ENCODE data around the gene M1AP. TPM values are rescaled to one million over a fixed set of nuclear protein-coding genes. Genes with fewer than 3 reads are reported as not detected.

M1AP gene
- total and polyA plus RNA-seq, 2 of the 8 experiments (the other 6 are each of a cell fraction or from before 2014, with no cell fraction given): 4.8 TPM

- Histone ChIP-seq H2BK120ac (replicated peaks; ENCODE audit: low read depth, low read length) (no peak overlapping the region), H3K4me2 (ENCODE audit: insufficient read depth in 1 of 2, low read depth in 2 of 2, low read length in 2 of 2) (no peak overlapping the region), H3K36me3 (ENCODE audit: control insufficient read depth in 2 of 4, insufficient read depth in 4 of 4, low read length in 3 of 4) (no peaks in the 10 kb centered on the region), H3K9ac (replicated peaks in 1 of 4; ENCODE audit: extremely low read depth in 1 of 4, low read depth in 3 of 4, low read length in 3 of 4) (no peak overlapping the region), H3K23me2 (ENCODE audit: low read depth, low read length) (peaks cover 2% of the 10 kb centered on the region; the same call in 1 of the 2 replicates), H3K9me3 (ENCODE audit: insufficient read depth in 2 of 2, low read depth in 1 of 2, low read length in 1 of 2) (0 out of 4 replicates have a peak, but pooled peaks cover 0 to 2% of the 10 kb centered on the region in 2 experiments), H2BK5ac (ENCODE audit: low read depth, low read length) (no peak overlapping the region), H3K4me3 (ENCODE audit: extremely low read depth in 1 of 4, insufficient read depth in 2 of 4, low read depth in 3 of 4, low read length in 4 of 4) (no peak overlapping the region), H3K27ac (ENCODE audit: low read depth, low read length) (no peak overlapping the region), H4K5ac (ENCODE audit: insufficient read length, low read depth, low read length) (no peak overlapping the region), H3K14ac (ENCODE audit: insufficient read length) (no peak overlapping the region), H3K27me3 (replicated peaks in 1 of 4; ENCODE audit: control insufficient read depth in 3 of 4, extremely low read depth in 1 of 4, insufficient read depth in 3 of 4, low read length in 3 of 4) (peaks cover 0 to 2% (median 0%) of the 10 kb centered on the region in 4 experiments; a peak in 2 of 7 replicates), H4K20me1 (replicated peaks in 1 of 2; ENCODE audit: control insufficient read depth in 1 of 2, insufficient read depth in 2 of 2, low read length in 2 of 2) (no peaks in the 10 kb centered on the region), H3K79me2 (ENCODE audit: control insufficient read depth in 1 of 2, insufficient read depth in 2 of 2, low read length in 2 of 2) (no peaks in the 10 kb centered on the region), H2BK15ac (ENCODE audit: low read length) (no peak overlapping the region), H4K91ac (replicated peaks; ENCODE audit: insufficient read length, low read length) (no peak overlapping the region), H4K8ac (ENCODE audit: extremely low read depth, insufficient read depth, low read length) (no peak overlapping the region), H3K4ac (replicated peaks; ENCODE audit: insufficient read length, low read depth, low read length) (no peak overlapping the region), H3K79me1 (ENCODE audit: low read depth, low read length) (no peaks in the 10 kb centered on the region), H3K23ac (ENCODE audit: insufficient read length) (no peak overlapping the region), H2BK20ac (ENCODE audit: low read length) (no peak overlapping the region), H2BK12ac (ENCODE audit: low read depth, low read length) (no peak overlapping the region), H3K18ac (ENCODE audit: extremely low read depth, low read length) (no peak overlapping the region), H3K4me1 (replicated peaks in 1 of 4; ENCODE audit: control insufficient read depth in 3 of 4, insufficient read depth in 4 of 4, low read length in 3 of 4) (no peaks in the 10 kb centered on the region), H3K56ac (replicated peaks; ENCODE audit: insufficient read length, low read depth, low read length) (no peak overlapping the region), H2AK5ac (ENCODE audit: low read depth, low read length) (no peak overlapping the region), H2AFZ (ENCODE audit: low read length) (no peak overlapping the region)
- DNase-seq (ENCODE audit: low read depth in 1 of 2, low spot score in 2 of 2) (no peak), FAIRE-seq (no peak)
- WGBS, 2 experiments (ENCODE audit: extremely low coverage in 1 of 2, insufficient coverage in 1 of 2, insufficient read length in 1 of 2, insufficient replicate concordance in 2 of 2, low coverage in 1 of 2, low lambda C conversion rate in 2 of 2, missing lambda C conversion rate in 1 of 2): 88% methylated on average over 5 of the region's 5 CpGs; no CpG with 5 or more reads in 1 of the 2 experiments
- CTCF ChIA-PET (ENCODE audit: partially characterized antibody): interaction anchor here (0.6 kb wide), 2 partner anchors 76 to 145 kb away, joined by 3 read pairs; no protein-coding TSS in a partner anchor
- POLR2A ChIA-PET (ENCODE audit: partially characterized antibody): interaction anchor here (0.8 kb wide), 1 partner anchor 11 kb away, joined by 3 read pairs; no protein-coding TSS in a partner anchor
- TF ChIP-seq CEBPB (IDR thresholded peaks at IDR 0.05; ENCODE audit: low read depth, low read length): no peak
- TF ChIP-seq POLR2A (IDR thresholded peaks at IDR 0.05; ENCODE audit: control extremely low read depth in 1 of 2, low read depth in 2 of 2, low read length in 2 of 2): no peak
- no peak for TF ChIP-seq JUN (IDR thresholded peaks at IDR 0.05; ENCODE audit: low read depth, low read length)
- no peak for TF ChIP-seq SP2 (IDR thresholded peaks at IDR 0.05; ENCODE audit: low read length)
- no peak for TF ChIP-seq SP4 (IDR thresholded peaks at IDR 0.05; ENCODE audit: low read length)
- no peak for TF ChIP-seq E2F6 (IDR thresholded peaks at IDR 0.05)
- no peak for TF ChIP-seq TAF1 (IDR thresholded peaks at IDR 0.05; ENCODE audit: low read depth, low read length)
- TF ChIP-seq MAX (IDR thresholded peaks at IDR 0.05): no peak
- no peak for TF ChIP-seq EZH2 (IDR thresholded peaks at IDR 0.05; ENCODE audit: low read depth, low read length, severe bottlenecking)
- TF ChIP-seq USF2 (IDR thresholded peaks at IDR 0.05; ENCODE audit: low read length): no peak
- TF ChIP-seq CREB1 (IDR thresholded peaks at IDR 0.05): no peak
- no peak for TF ChIP-seq BCL11A (IDR thresholded peaks at IDR 0.05; ENCODE audit: low read depth in 2 of 2, low read length in 2 of 2)
- TF ChIP-seq CHD2 (IDR thresholded peaks at IDR 0.05; ENCODE audit: low read length): no peak
- TF ChIP-seq ASH2L (IDR thresholded peaks at IDR 0.05; ENCODE audit: low read length): no peak
These were observed 41.2 kb downstream of the M1AP start for GRCh38 chr2:74606927-74607326.
